Measurements from ENCODE around the gene CRLF3. TPM values are rescaled to one million over a fixed set of nuclear protein-coding genes. Genes with fewer than 3 reads are reported as not detected.
A peak's percentile ranks its signal among the peaks of the same experiment; 100 is the strongest.

CRLF3 gene
- total RNA-seq, 4 donors from 2014 or later: 5.4 to 8.8 (median 8.3) TPM

DNA sequence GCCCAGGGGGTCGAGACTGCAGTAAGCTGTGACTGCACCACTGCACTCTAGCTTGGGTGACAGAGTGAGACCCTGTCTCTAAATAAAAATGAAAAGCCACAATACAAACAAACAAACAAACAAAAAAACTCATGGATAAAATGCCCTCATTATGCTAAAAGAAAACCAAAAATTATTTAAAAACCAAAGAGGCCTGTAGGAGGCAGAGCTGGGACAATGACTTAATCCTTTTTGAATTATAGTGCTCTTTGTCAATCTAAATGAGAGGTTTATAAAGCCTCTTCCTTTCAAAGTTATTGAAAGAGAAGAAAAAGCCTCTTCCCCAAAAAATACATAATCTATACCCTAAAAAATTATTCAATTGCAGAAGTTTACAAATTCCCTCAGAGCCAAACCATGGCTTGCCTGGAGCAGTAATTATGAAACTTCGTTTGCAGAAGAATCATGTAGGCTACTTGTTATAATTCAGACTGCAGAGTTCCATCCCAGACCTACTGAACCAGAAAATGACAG is 18.5 kb downstream of the CRLF3 start:
- 84 to 86% methylated on average over 2 of the region's 2 CpGs for WGBS, 2 donors
- no peak overlapping the region for H3K4me3 ChIP-seq (replicated peaks in 1 of 3)
- no peak overlapping the region for H3K27ac ChIP-seq
- no peak for TF ChIP-seq POLR2A (IDR thresholded peaks at IDR 0.05)
- TF ChIP-seq, protein P1, sequence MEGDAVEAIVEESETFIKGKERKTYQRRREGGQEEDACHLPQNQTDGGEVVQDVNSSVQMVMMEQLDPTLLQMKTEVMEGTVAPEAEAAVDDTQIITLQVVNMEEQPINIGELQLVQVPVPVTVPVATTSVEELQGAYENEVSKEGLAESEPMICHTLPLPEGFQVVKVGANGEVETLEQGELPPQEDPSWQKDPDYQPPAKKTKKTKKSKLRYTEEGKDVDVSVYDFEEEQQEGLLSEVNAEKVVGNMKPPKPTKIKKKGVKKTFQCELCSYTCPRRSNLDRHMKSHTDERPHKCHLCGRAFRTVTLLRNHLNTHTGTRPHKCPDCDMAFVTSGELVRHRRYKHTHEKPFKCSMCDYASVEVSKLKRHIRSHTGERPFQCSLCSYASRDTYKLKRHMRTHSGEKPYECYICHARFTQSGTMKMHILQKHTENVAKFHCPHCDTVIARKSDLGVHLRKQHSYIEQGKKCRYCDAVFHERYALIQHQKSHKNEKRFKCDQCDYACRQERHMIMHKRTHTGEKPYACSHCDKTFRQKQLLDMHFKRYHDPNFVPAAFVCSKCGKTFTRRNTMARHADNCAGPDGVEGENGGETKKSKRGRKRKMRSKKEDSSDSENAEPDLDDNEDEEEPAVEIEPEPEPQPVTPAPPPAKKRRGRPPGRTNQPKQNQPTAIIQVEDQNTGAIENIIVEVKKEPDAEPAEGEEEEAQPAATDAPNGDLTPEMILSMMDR (IDR thresholded peaks at IDR 0.05): peak in 1 of 6 experiments; percentile 9
- intact Hi-C loops (cut with DNase I): no loop called here
- no peaks in the 10 kb centered on the region for H3K9me3 ChIP-seq
- H3K36me3 ChIP-seq: peaks cover 0 to 8% of the 10 kb centered on the region in 2 donors
- H3K27me3 ChIP-seq: no peaks in the 10 kb centered on the region
- no peaks in the 10 kb centered on the region for H3K4me1 ChIP-seq
- DNase-seq: no peak

DNA sequence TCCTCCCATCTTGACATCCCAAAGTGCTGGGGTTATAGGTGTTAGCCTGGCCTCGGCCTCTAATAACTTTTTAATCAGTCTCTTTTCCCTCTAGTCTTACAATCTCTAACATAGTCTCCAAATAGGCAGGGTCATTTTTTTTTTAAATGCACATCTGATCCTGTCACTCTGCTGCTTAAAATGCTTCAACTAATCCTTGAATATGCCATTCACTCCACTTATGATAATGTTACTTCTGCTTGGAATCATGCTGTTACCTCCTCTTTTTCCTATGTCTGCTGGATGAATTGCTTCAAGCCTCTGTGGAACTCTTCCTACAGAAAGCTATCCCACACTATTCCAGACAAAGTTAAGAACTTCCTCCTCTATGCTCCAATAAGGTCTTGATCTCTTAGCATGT is 22.8 kb downstream of the CRLF3 start:
- Histone ChIP-seq H3K4me1 (no peaks in the 10 kb centered on the region), H3K27me3 (no peaks in the 10 kb centered on the region), H3K36me3 (peaks cover 0 to 8% of the 10 kb centered on the region in 2 donors), H3K27ac (no peak overlapping the region), H3K4me3 (replicated peaks in 1 of 3) (no peak overlapping the region), H3K9me3 (no peaks in the 10 kb centered on the region)
- 97 to 100% methylated on average over 1 of the region's 1 CpG for WGBS, 2 donors
- no peak for TF ChIP-seq POLR2A (IDR thresholded peaks at IDR 0.05)
- TF ChIP-seq, protein P1 (IDR thresholded peaks at IDR 0.05): no peak
- no peak for DNase-seq
- intact Hi-C loops (cut with DNase I): no loop called here

DNA sequence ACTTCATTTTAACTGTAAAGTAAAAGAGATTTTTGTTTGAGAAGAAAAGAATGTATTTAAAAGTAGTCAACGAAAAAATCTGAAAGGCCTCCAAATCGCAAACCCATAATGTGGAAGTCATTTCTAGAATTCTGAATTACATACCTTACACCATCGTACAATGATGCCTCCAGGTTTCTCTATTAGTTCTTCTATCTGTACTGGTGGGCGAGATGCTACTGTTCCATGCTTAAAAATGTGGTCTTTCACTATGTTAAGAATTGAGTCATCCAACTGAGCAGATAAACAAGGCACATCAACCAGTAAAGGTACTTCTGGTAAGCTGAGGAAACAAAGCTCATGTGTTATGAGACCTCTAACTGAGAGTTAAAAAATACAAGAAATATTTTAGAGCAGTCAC is 28.5 kb downstream of the CRLF3 start:
- DNase-seq: no peak
- no peak overlapping the region for H3K4me3 ChIP-seq (replicated peaks in 1 of 3)
- H3K4me1 ChIP-seq: no peaks in the 10 kb centered on the region
- no peaks in the 10 kb centered on the region for H3K9me3 ChIP-seq
- H3K27me3 ChIP-seq: no peaks in the 10 kb centered on the region
- H3K27ac ChIP-seq: no peak overlapping the region
- TF ChIP-seq, protein P1 (IDR thresholded peaks at IDR 0.05): no peak
- TF ChIP-seq POLR2A (IDR thresholded peaks at IDR 0.05): no peak
- intact Hi-C loops (cut with DNase I): no loop called here
- 87 to 94% methylated on average over 4 of the region's 4 CpGs for WGBS, 2 donors
- peaks cover 4 to 17% of the 10 kb centered on the region in 2 donors for H3K36me3 ChIP-seq

DNA sequence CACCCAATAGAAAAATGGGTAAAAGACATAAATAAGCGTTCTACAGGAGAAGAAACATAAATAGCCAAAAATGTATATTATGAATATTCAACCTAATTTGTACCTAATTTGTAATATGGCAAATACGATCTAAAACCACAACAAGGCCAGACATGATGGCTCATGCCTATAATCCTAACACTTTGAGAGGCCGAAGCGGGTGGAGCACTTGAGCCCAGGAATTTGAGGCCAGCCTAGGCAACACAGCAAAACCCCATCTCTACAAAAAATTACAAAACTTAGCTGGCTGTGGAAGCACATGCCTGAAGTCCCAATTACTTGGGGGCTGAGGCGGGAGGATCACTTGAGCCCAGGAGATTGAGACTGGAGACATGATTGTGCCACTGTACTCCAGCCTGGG is 30.1 kb downstream of the CRLF3 start:
- 95 to 97% methylated on average over 5 of the region's 5 CpGs for WGBS, 2 donors
- Histone ChIP-seq H3K27ac (no peak overlapping the region), H3K4me3 (replicated peaks in 1 of 3) (no peak overlapping the region), H3K4me1 (no peaks in the 10 kb centered on the region), H3K36me3 (peaks cover 4 to 20% of the 10 kb centered on the region in 2 donors), H3K27me3 (no peaks in the 10 kb centered on the region), H3K9me3 (no peaks in the 10 kb centered on the region)
- intact Hi-C loops (cut with DNase I): no loop called here
- no peak for TF ChIP-seq POLR2A (IDR thresholded peaks at IDR 0.05)
- TF ChIP-seq, protein P1 (IDR thresholded peaks at IDR 0.05): no peak
- no peak for DNase-seq

DNA sequence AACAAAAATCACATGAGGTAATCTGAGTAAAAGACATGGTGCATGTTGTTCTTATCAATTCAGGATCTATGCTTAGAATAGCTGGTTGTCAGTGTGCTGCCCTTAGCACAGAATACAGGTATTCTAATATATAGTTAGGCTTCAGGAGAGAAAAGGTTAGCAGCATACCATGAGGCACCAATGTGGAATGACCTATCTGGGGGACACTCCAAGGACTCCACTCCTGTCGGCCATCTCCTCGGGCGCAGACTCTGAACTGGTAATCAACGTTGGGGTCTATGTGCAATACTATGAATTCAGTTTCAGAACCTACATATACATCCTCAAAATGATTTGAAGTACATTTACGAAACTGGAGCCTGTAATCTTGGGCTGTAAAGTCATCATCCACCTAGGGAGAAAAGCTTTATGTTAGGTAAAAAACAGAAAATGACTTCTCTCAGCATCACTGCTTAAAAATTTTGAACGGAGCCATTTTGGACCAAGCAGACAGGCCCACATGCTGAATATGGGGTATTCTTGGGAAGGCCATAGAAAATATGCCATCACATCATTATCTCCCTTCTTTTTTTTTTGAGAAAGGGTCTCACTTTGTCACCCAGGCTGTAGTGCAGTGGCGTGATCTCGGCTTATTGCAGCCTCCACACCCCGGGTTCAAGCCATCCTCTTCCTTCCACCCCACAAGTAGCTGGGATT is 31.1 kb downstream of the CRLF3 start:
- no peak for DNase-seq
- no peaks in the 10 kb centered on the region for H3K9me3 ChIP-seq
- no peak overlapping the region for H3K4me3 ChIP-seq (replicated peaks in 1 of 3)
- no peaks in the 10 kb centered on the region for H3K27me3 ChIP-seq
- TF ChIP-seq, protein P1 (IDR thresholded peaks at IDR 0.05): no peak
- TF ChIP-seq POLR2A (IDR thresholded peaks at IDR 0.05): no peak
- H3K4me1 ChIP-seq: peaks cover 0 to 3% of the 10 kb centered on the region in 2 donors
- peaks cover 4 to 20% of the 10 kb centered on the region in 2 donors for H3K36me3 ChIP-seq
- H3K27ac ChIP-seq: no peak overlapping the region
- 93 to 98% methylated on average over 9 of the region's 9 CpGs for WGBS, 2 donors
- intact Hi-C loops (cut with DNase I): no loop called here
